Testis (tissue), 2 donors: ENCODE results near the gene SIGLEC10.

ENCODE experiments used
- POLR2A ChIP-seq: fragments of 450-650 bp; IDR thresholded peaks from one replicate; pipeline ENCODE4 v1.6.1; 2017; ENCODE audit warnings: antibody characterized with exemption, mild to moderate bottlenecking, moderate library complexity
- TF ChIP-seq, protein P1 (sequence below), 3 experiments: fragments of 450-650 bp in 2 of 3; fragments of 200-600 bp in 1 of 3; sonication (generic) in 1 of 3; IDR thresholded peaks; one replicate each; pipeline ENCODE4 v1.5.1; 2016 to 2019; ENCODE audit warnings: antibody characterized with exemption in 3 of 3, mild to moderate bottlenecking in 2 of 3, moderate library complexity in 1 of 3

DNA sequence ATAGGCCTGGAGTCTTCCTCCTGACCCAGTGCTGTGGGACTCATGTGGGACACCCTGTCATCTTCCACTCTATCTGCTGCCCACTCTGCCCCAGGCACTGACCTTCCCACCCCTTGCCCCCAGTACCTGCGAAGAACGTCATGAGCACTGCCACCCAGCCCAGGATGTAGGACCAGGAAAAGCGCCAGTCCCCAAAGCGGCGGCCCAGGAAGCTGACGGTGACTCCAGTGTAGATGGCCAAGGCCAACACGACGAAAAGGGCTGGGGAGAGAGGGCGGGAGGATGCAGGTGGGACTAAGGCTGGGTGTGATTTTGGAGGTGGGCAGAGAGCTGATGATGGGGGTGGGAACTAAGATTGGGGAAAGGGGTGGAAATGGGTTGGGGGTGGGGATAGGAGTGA is 37.1 kb downstream of the SIGLEC10 start:
- TF ChIP-seq, protein P1, sequence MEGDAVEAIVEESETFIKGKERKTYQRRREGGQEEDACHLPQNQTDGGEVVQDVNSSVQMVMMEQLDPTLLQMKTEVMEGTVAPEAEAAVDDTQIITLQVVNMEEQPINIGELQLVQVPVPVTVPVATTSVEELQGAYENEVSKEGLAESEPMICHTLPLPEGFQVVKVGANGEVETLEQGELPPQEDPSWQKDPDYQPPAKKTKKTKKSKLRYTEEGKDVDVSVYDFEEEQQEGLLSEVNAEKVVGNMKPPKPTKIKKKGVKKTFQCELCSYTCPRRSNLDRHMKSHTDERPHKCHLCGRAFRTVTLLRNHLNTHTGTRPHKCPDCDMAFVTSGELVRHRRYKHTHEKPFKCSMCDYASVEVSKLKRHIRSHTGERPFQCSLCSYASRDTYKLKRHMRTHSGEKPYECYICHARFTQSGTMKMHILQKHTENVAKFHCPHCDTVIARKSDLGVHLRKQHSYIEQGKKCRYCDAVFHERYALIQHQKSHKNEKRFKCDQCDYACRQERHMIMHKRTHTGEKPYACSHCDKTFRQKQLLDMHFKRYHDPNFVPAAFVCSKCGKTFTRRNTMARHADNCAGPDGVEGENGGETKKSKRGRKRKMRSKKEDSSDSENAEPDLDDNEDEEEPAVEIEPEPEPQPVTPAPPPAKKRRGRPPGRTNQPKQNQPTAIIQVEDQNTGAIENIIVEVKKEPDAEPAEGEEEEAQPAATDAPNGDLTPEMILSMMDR (IDR thresholded peaks at IDR 0.05) = no peak
- no peak for TF ChIP-seq POLR2A
